ENCODE results near the gene SCG5.
"Not testable (repeated sequence)": the region's sequence is repeated elsewhere in the genome, so short reads cannot be mapped to it uniquely, and the experiment has no call there.

SCG5 gene

GRCh38 chr15:32641517-32642059, at the start of gene SCG5:
Gene SCG5 (plus strand): TSS chr15:32641710. CDS start chr15:32643593, 1,883 bp downstream.
- no peak for DNase-seq (ENCODE audit: low spot score)
- no peak for TF ChIP-seq CTCF (IDR thresholded peaks at IDR 0.05; ENCODE audit: extremely low read depth, missing control alignments)

GRCh38 chr15:32593151-32593550, 48.4 kb upstream of the SCG5 start, which contains the start of gene GOLGA8N:
Gene GOLGA8N (plus strand): TSS chr15:32593456.
- not testable (repeated sequence) for DNase-seq (ENCODE audit: low spot score)

GRCh38 chr15:32609518-32609917, 32.0 kb upstream of the SCG5 start:
- not testable (repeated sequence) for DNase-seq (ENCODE audit: low spot score)

GRCh38 chr15:32610719-32611118, 30.8 kb upstream of the SCG5 start:
- not testable (repeated sequence) for DNase-seq (ENCODE audit: low spot score)

GRCh38 chr15:32614712-32615050, 26.8 kb upstream of the SCG5 start:
- DNase-seq (ENCODE audit: low spot score), result not testable (repeated sequence)

- DNase-seq (ENCODE audit: low spot score), result peak; percentile 58
Measured at GRCh38 chr15:32615051-32615870, 26.2 kb upstream of the SCG5 start, which contains the start of gene ARHGAP11A. Gene ARHGAP11A (plus strand): TSS chr15:32615504. CDS start chr15:32616212, 708 bp downstream.

GRCh38 chr15:32615871-32616426, 25.6 kb upstream of the SCG5 start:
- DNase-seq (ENCODE audit: low spot score), result not testable (repeated sequence)

GRCh38 chr15:32636410-32636809, 5.1 kb upstream of the SCG5 start:
- TF ChIP-seq CTCF (IDR thresholded peaks at IDR 0.05; ENCODE audit: extremely low read depth, missing control alignments), result no peak
- DNase-seq (ENCODE audit: low spot score), result no peak

- no peak for DNase-seq (ENCODE audit: low spot score)
- no peak for TF ChIP-seq CTCF (IDR thresholded peaks at IDR 0.05; ENCODE audit: extremely low read depth, missing control alignments)
Measured at GRCh38 chr15:32636908-32637567, 4.5 kb upstream of the SCG5 start.

GRCh38 chr15:32637704-32638103, 3.8 kb upstream of the SCG5 start:
- no peak for DNase-seq (ENCODE audit: low spot score)
- no peak for TF ChIP-seq CTCF (IDR thresholded peaks at IDR 0.05; ENCODE audit: extremely low read depth, missing control alignments)
